Endothelial cell of umbilical vein (primary cell): ENCODE measurements around the gene ZFP90. TPM values are rescaled to one million over a fixed set of nuclear protein-coding genes. Genes with fewer than 3 reads are reported as not detected.

Experiments
- BruUV-seq: library from RNA; stranded (reverse); fragments of 400-500 nt; replicated peaks from 2 replicates; lab custom pipeline; 2021; lab: Mats Ljungman, UMichigan
- CTCF ChIA-PET: fragments of 300-600, 350-600 bp; sonication (Branson Sonifier 250); formaldehyde crosslinking; loops from one replicate; lab custom pipeline; 2021; ENCODE audit warnings: antibody characterized with exemption, inconsistent platforms; lab: Charles Lee
- POLR2A ChIA-PET: fragments of 300-600, 350-600 bp; sonication (Branson Sonifier 250); formaldehyde crosslinking; loops from one replicate; lab custom pipeline; 2021; ENCODE audit warnings: antibody characterized with exemption, inconsistent platforms; lab: Charles Lee
- DNase-seq: peaks from one replicate; pipeline ENCODE4 v3.0.0-alpha.2; 2011; ENCODE audit warnings: low read depth, low spot score
- FAIRE-seq: peaks from 2 replicates; lab custom pipeline; 2011; peaks lifted over from hg19 to GRCh38; lab: Jason Lieb, UNC
- H2AFZ ChIP-seq: 2 replicates; pipeline ENCODE4 v1.6.0; 2012; ENCODE audit warnings: low read depth, low read length, control low read depth, inconsistent platforms
- H3K27ac ChIP-seq: 2 replicates; pipeline ENCODE4 v1.5.1; 2011; ENCODE audit warnings: low read depth, mild to moderate bottlenecking, control low read depth, low read length, moderate library complexity; ENCODE audit not compliant: insufficient read depth
- H3K27me3 ChIP-seq, 2 experiments: 2 replicates each; pipeline versions ENCODE4 v1.6.0 to v1.6.1; 2011; ENCODE audit warnings: low read length in 2 of 2, mixed read lengths in 1 of 2; ENCODE audit not compliant: control insufficient read depth in 2 of 2, insufficient read depth in 2 of 2
- H3K36me3 ChIP-seq, 2 experiments: 2 replicates in 1 of 2; 3 replicates in 1 of 2; pipeline ENCODE4 v1.5.1; 2011; ENCODE audit warnings: low read length in 2 of 2, mild to moderate bottlenecking in 1 of 2, moderate library complexity in 1 of 2; ENCODE audit not compliant: control insufficient read depth in 2 of 2, insufficient read depth in 2 of 2; ENCODE audit errors: extremely low read depth in 1 of 2
- H3K4me1 ChIP-seq: 3 replicates; pipeline ENCODE4 v1.5.1; 2011; ENCODE audit warnings: mild to moderate bottlenecking, low read length; ENCODE audit not compliant: control insufficient read depth, insufficient read depth; ENCODE audit errors: extremely low read depth
- H3K4me2 ChIP-seq: 2 replicates; pipeline ENCODE4 v1.6.1; 2011; ENCODE audit warnings: low read length, control low read depth, mixed read lengths; ENCODE audit not compliant: insufficient read depth
- H3K4me3 ChIP-seq, 3 experiments: fragments of 200-600 bp in 1 of 3; sonication (generic), shearing (Covaris generic) in 1 of 3; replicated peaks in 1 of 3; 2 replicates each; pipeline ENCODE4 v1.5.1; 2011 to 2016; ENCODE audit warnings: control low read depth in 3 of 3, low read length in 3 of 3, mild to moderate bottlenecking in 2 of 3, inconsistent platforms in 1 of 3, low read depth in 1 of 3, moderate library complexity in 1 of 3; ENCODE audit not compliant: insufficient read depth in 1 of 3
- H3K79me2 ChIP-seq: 2 replicates; pipeline ENCODE4 v1.6.0; 2012; ENCODE audit warnings: low read length, inconsistent platforms; ENCODE audit not compliant: control insufficient read depth, insufficient read depth
- H3K9ac ChIP-seq: replicated peaks from 2 replicates; pipeline ENCODE3; 2011; ENCODE audit warnings: low read length, control low read depth; ENCODE audit not compliant: insufficient read depth; ENCODE audit errors: extremely low read depth
- H3K9me1 ChIP-seq: replicated peaks from 3 replicates; pipeline ENCODE4 v1.6.0; 2011; ENCODE audit warnings: mild to moderate bottlenecking, low read length; ENCODE audit not compliant: control insufficient read depth, insufficient read depth; ENCODE audit errors: extremely low read depth
- H3K9me3 ChIP-seq: replicated peaks from 2 replicates; pipeline ENCODE4 v1.5.1; 2012; ENCODE audit warnings: low read length, inconsistent platforms; ENCODE audit not compliant: control insufficient read depth, insufficient read depth
- H4K20me1 ChIP-seq: replicated peaks from 2 replicates; pipeline ENCODE3; 2011; ENCODE audit warnings: mild to moderate bottlenecking, low read length; ENCODE audit not compliant: control insufficient read depth, insufficient read depth; ENCODE audit errors: extremely low read depth
- EZH2 ChIP-seq: IDR thresholded peaks from 2 replicates; pipeline ENCODE4 v1.6.1; 2012; ENCODE audit warnings: borderline replicate concordance, low read depth, mild to moderate bottlenecking, moderate library complexity, low read length, inconsistent platforms; ENCODE audit not compliant: severe bottlenecking
- FOS ChIP-seq: IDR thresholded peaks from 2 replicates; pipeline ENCODE4 v1.6.1; 2011; ENCODE audit warnings: mild to moderate bottlenecking, low read length, moderate library complexity, borderline replicate concordance; ENCODE audit not compliant: insufficient read depth
- GATA2 ChIP-seq: IDR thresholded peaks from 2 replicates; pipeline ENCODE4 v1.7.0; 2011; ENCODE audit warnings: low read depth, mild to moderate bottlenecking, moderate library complexity, mixed read lengths, low read length; ENCODE audit not compliant: insufficient read length, insufficient read depth
- JUN ChIP-seq: IDR thresholded peaks from 2 replicates; pipeline ENCODE4 v1.6.1; 2011; ENCODE audit warnings: borderline replicate concordance, low read depth; ENCODE audit not compliant: insufficient read length, insufficient read depth
- MYC ChIP-seq: IDR thresholded peaks from one replicate; pipeline ENCODE4 v1.6.1; 2011; ENCODE audit warnings: mild to moderate bottlenecking, low read depth, low read length
- POLR2A ChIP-seq: IDR thresholded peaks from 2 replicates; pipeline ENCODE4 v1.6.1; 2012; ENCODE audit warnings: low read depth, mild to moderate bottlenecking, control low read depth, low read length
- POLR2AphosphoS5 ChIP-seq: IDR thresholded peaks from 2 replicates; pipeline ENCODE4 v1.6.1; 2012; ENCODE audit warnings: low read depth, mild to moderate bottlenecking, control low read depth, low read length, moderate library complexity; ENCODE audit not compliant: insufficient read depth
- dilution Hi-C: fragments of 300-500 bp; cut with MboI; formaldehyde crosslinking; loops from one replicate; pipeline ENCODE4 v1.15.0; 2019; ENCODE audit warnings: low sequenced_read_pairs; ENCODE audit not compliant: extremely low pct_ligation_motif_present
- intact Hi-C: fragments of 100-400 bp; cut with micrococcal nuclease; formaldehyde crosslinking; loops from one replicate; pipeline ENCODE4 v1.10.0; 2022
- polyA plus RNA-seq, 4 experiments: library from polyadenylated mRNA; depleted of rRNA in 3 of 4; stranded (reverse) in 3 of 4; unstranded in 1 of 4; fragments of >200 nt; gene quantifications; 2 replicates each; pipeline versions ENCODE4 v1.2.1 to v1.2.3, GENCODE V29; 2011 to 2012; ENCODE audit warnings: missing spikeins in 1 of 4
- total RNA-seq: library from RNA; stranded (reverse); gene quantifications from 2 replicates; pipeline ENCODE4 v1.2.3, GENCODE V29; 2021
- TF ChIP-seq, protein P1 (sequence below), 2 donors: IDR thresholded peaks; 1 replicate in 1 of 2; 2 replicates in 1 of 2; pipeline ENCODE4 v1.5.1; 2011; ENCODE audit warnings: low read length in 2 of 2, mild to moderate bottlenecking in 2 of 2, moderate library complexity in 2 of 2, control low read depth in 1 of 2, inconsistent platforms in 1 of 2, low read depth in 1 of 2; ENCODE audit not compliant: insufficient read depth in 1 of 2; ENCODE audit errors: extremely low read depth in 1 of 2
- TF ChIP-seq, protein P2 (sequence below): IDR thresholded peaks from 2 replicates; pipeline ENCODE4 v1.6.1; 2011; ENCODE audit not compliant: insufficient read depth, insufficient read length

Gene ZFP90
- total and polyA plus RNA-seq, 2 donors (not counting 3 experiments of a cell fraction or from before 2014, with no cell fraction given): 10.9 to 22.4 TPM

DNA sequence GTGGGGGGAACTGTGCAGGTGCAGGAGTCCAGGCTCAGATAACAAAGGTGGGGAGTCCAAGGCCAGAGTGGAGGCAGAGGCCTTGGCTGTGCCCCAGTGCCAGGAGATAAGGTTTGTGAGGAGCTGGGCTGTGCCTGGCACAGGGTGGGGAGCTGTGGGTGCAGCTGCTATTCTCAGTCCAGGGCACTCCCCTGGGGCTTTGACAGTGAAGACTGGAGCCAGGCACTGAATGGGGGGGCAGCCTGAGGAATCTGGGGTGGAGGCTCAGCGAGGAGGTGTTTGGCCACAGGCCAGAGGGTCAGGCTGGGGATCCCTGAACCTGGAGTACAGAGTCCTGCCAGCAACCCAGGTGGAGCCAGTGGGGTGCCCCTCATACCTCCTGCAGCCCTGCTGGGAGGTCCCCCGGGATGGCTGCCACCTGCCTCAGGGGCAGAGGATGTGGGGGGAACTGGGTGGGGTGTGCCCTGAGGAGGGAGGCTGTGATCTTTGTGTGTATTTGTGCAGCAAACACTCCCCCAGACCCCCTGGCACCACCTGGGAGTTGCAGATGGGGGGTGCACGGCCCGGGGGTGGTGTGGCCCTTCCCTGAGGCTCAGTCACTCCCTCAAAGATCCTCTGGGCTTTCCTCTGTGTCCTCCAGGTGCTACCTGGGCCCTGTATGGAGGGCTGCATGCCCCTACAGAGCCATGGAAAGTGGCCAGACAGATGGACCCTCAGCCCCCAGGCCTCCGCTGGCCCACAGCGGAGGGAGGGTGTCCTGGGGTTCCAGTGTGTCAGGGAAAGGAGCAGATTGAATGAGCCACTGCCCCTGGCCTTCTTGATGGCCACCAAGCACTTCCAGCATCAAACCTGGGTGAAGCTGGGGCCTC, 46.3 kb upstream of the ZFP90 start:
- Histone ChIP-seq H3K4me3 (no peak overlapping the region), H3K9ac (no peak overlapping the region), H3K79me2 (no peaks in the 10 kb centered on the region), H3K36me3 (no peaks in the 10 kb centered on the region), H3K4me1 (no peaks in the 10 kb centered on the region), H3K4me2 (no peak overlapping the region), H3K27ac (no peak overlapping the region), H3K27me3 (no peaks in the 10 kb centered on the region), H3K9me3 (no peaks in the 10 kb centered on the region), H2AFZ (no peak overlapping the region), H3K9me1 (no peaks in the 10 kb centered on the region), H4K20me1 (no peaks in the 10 kb centered on the region)
- TF ChIP-seq FOS: no peak
- no peak for TF ChIP-seq MYC
- TF ChIP-seq JUN: no peak
- no peak for TF ChIP-seq POLR2AphosphoS5
- DNase-seq: no peak
- BruUV-seq: no TSS peak
- intact Hi-C loops (no loop called here), dilution Hi-C loops (no loop called here)
- FAIRE-seq: no peak
- CTCF ChIA-PET: interaction anchor here (1.1 to 1.6 kb wide), 2 partner anchors 17 to 28 kb away, joined by 3 to 5 read pairs; no protein-coding TSS in a partner anchor
- POLR2A ChIA-PET: no interaction called here

DNA sequence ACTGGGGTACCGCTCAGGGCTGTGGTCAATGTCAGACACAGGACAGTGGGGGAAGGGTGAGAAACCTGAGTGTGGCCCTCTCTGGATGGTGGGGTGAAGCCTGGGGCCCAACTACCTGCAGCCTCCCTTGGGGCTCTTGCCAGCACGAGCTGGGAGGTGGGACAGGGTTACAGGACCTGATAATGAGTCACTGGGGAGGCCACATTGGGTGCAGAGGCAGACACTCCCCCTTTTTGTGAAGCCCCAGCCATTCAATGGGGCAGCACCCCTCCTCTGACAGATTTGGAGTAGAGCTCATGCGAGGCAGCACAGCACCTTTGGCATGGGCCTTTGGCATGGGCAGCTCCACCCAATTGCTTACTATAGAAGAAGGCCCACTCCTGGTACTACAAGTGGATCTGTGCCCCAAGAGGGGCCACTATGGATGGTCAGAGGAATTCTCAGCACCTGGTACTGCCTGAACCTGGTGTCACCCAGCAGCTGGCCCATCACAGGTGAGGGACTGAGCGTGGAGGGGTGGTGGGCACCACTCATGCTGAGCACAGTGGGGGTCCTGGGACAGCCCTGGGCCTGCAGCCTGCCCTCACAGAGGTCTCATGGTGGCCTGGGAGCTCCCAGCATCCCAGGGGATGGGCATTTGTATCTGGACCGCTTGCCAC, 45.5 kb upstream of the ZFP90 start:
- Histone ChIP-seq H3K4me2 (no peak overlapping the region), H3K4me1 (no peaks in the 10 kb centered on the region), H3K36me3 (no peaks in the 10 kb centered on the region), H3K4me3 (no peak overlapping the region), H3K79me2 (no peaks in the 10 kb centered on the region), H4K20me1 (no peaks in the 10 kb centered on the region), H2AFZ (no peak overlapping the region), H3K9me1 (no peaks in the 10 kb centered on the region), H3K9ac (no peak overlapping the region), H3K27me3 (no peaks in the 10 kb centered on the region), H3K27ac (no peak overlapping the region), H3K9me3 (no peaks in the 10 kb centered on the region)
- POLR2A ChIA-PET: no interaction called here
- no peak for DNase-seq
- intact Hi-C loops: no loop called here
- dilution Hi-C loops: no loop called here
- TF ChIP-seq JUN: no peak
- no peak for TF ChIP-seq POLR2A
- TF ChIP-seq, protein P1, sequence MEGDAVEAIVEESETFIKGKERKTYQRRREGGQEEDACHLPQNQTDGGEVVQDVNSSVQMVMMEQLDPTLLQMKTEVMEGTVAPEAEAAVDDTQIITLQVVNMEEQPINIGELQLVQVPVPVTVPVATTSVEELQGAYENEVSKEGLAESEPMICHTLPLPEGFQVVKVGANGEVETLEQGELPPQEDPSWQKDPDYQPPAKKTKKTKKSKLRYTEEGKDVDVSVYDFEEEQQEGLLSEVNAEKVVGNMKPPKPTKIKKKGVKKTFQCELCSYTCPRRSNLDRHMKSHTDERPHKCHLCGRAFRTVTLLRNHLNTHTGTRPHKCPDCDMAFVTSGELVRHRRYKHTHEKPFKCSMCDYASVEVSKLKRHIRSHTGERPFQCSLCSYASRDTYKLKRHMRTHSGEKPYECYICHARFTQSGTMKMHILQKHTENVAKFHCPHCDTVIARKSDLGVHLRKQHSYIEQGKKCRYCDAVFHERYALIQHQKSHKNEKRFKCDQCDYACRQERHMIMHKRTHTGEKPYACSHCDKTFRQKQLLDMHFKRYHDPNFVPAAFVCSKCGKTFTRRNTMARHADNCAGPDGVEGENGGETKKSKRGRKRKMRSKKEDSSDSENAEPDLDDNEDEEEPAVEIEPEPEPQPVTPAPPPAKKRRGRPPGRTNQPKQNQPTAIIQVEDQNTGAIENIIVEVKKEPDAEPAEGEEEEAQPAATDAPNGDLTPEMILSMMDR (IDR thresholded peaks at IDR 0.05; ENCODE audit: extremely low read depth in 1 of 2, insufficient read depth in 1 of 2, low read depth in 1 of 2, low read length in 2 of 2): no peak
- no peak for TF ChIP-seq POLR2AphosphoS5
- TF ChIP-seq FOS: no peak
- TF ChIP-seq MYC: no peak
- TF ChIP-seq EZH2: no peak
- TF ChIP-seq, protein P2, sequence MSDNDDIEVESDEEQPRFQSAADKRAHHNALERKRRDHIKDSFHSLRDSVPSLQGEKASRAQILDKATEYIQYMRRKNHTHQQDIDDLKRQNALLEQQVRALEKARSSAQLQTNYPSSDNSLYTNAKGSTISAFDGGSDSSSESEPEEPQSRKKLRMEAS: no peak
- TF ChIP-seq GATA2: no peak
- no TSS peak for BruUV-seq
- CTCF ChIA-PET: interaction anchor here (1.6 kb wide), 1 partner anchor 17 kb away, joined by 5 read pairs; no protein-coding TSS in a partner anchor
- no peak for FAIRE-seq
